ENCODE measurements around the gene GPC3.

GRCh38 chrX:133859336-133859735 lies 126.1 kb downstream of the GPC3 start:
- TF ChIP-seq CTCF (IDR thresholded peaks at IDR 0.05): no peak
- no peak for TF ChIP-seq EP300 (IDR thresholded peaks at IDR 0.05)
- no peak for TF ChIP-seq POLR2A (IDR thresholded peaks at IDR 0.05)
